ENCODE results near the gene EEFSEC.

DNA sequence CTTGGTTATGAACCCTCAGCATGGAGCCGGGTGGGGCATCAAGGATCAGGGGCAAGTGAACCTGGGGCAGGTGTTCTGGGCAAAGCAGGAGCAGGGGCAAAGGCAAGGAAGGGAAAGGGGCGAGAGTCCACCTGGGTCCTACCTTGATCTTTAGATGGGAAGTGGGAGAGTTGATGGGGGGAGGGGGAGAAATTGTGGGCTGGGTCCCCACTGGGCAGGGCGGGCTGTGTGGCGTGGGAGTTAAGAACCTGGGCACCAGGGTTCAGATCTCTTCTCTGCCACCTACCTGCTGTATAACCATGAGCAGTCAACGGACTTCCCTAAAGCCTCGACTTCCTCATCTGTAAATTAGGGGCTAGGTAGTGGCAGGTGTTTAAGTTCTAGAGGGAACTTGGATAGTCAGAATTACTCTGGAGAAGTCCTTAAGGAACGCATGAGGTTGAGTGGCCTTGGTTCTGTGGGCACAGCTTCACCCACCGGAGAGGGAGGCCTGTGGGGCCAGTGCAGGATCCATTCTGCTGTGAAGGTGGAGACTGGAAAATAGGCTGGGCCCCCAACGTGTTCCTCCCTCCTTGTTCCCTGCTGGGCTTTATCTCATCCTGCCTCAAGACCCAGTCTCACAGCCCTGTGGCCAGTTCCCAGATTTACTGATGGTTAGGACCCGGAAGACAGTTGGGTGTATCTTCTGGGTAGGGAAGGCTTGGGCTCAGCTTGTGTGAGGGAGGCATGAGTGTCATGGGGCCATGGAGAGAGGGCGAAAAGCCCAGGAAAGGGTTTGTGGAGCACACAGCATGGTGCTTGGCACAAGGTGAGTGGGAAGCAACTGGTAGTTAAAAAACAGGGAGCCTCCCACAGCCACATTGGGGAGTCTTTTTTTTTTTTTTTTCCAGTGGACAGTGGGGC lies 90.6 kb downstream of the EEFSEC start:
- TF ChIP-seq, protein P1, sequence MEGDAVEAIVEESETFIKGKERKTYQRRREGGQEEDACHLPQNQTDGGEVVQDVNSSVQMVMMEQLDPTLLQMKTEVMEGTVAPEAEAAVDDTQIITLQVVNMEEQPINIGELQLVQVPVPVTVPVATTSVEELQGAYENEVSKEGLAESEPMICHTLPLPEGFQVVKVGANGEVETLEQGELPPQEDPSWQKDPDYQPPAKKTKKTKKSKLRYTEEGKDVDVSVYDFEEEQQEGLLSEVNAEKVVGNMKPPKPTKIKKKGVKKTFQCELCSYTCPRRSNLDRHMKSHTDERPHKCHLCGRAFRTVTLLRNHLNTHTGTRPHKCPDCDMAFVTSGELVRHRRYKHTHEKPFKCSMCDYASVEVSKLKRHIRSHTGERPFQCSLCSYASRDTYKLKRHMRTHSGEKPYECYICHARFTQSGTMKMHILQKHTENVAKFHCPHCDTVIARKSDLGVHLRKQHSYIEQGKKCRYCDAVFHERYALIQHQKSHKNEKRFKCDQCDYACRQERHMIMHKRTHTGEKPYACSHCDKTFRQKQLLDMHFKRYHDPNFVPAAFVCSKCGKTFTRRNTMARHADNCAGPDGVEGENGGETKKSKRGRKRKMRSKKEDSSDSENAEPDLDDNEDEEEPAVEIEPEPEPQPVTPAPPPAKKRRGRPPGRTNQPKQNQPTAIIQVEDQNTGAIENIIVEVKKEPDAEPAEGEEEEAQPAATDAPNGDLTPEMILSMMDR (IDR thresholded peaks at IDR 0.05): no peak
- TF ChIP-seq POLR2AphosphoS5 (IDR thresholded peaks at IDR 0.05): no peak
